Activated naive CD8-positive, alpha-beta T cell treated with anti-CD3 and anti-CD28 coated beads for 36 hours (primary cell): ENCODE results near the gene NSA2. TPM values are rescaled to one million over a fixed set of nuclear protein-coding genes. Genes with fewer than 3 reads are reported as not detected.
A peak's percentile ranks its signal among the peaks of the same experiment; 100 is the strongest.
"Not testable (repeated sequence)": the region's sequence is repeated elsewhere in the genome, so short reads cannot be mapped to it uniquely, and the experiment has no call there.

Experiments used
- DNase-seq: peaks from one replicate; pipeline ENCODE4 v3.0.0; 2021
- H3K27ac Mint-ChIP-seq: one replicate; pipeline ENCODE4 v1.8.0; 2022; ENCODE audit warnings: mild to moderate bottlenecking, moderate library complexity, mixed read lengths
- H3K27me3 Mint-ChIP-seq: one replicate; pipeline ENCODE4 v1.8.0; 2022; ENCODE audit warnings: mild to moderate bottlenecking, mixed read lengths
- H3K36me3 Mint-ChIP-seq: one replicate; pipeline ENCODE4 v1.8.0; 2021; ENCODE audit warnings: mild to moderate bottlenecking, mixed read lengths
- H3K4me1 Mint-ChIP-seq: one replicate; pipeline ENCODE4 v1.8.0; 2021; ENCODE audit warnings: mixed read lengths
- H3K4me3 Mint-ChIP-seq: one replicate; pipeline ENCODE4 v1.8.0; 2022; ENCODE audit warnings: mild to moderate bottlenecking, moderate library complexity, mixed read lengths
- H3K9me3 Mint-ChIP-seq: one replicate; pipeline ENCODE4 v1.8.0; 2022; ENCODE audit warnings: mixed read lengths
- total RNA-seq, 2 experiments: library from RNA; stranded (reverse); gene quantifications; one replicate each; pipeline ENCODE4 v1.2.3, GENCODE V29; 2021

The NSA2 gene
- total RNA-seq: 100 to 1,000 TPM; 173 to 193 TPM

- H3K27me3 Mint-ChIP-seq: no peaks in the 10 kb centered on the region
- H3K4me1 Mint-ChIP-seq: peaks cover 29% of the 10 kb centered on the region
- peak; percentile 91 for DNase-seq
- no peaks in the 10 kb centered on the region for H3K9me3 Mint-ChIP-seq
- H3K36me3 Mint-ChIP-seq: peaks cover 14% of the 10 kb centered on the region
- peak within 1 kb of the TSS; percentile 98 for H3K27ac Mint-ChIP-seq
- peak within 1 kb of the TSS; percentile 99 for H3K4me3 Mint-ChIP-seq
These were observed at the start of gene NSA2, which contains the start of gene GFM2 for GRCh38 chr5:74766849-74767578. NSA2 (plus strand) TSS chr5:74767249; CDS start chr5:74767361, 112 bp downstream. GFM2 (minus strand) TSS chr5:74767117; CDS start chr5:74763742, 3,375 bp downstream.

- H3K27ac Mint-ChIP-seq: no peak overlapping the region
These were observed 49.5 kb upstream of the NSA2 start for GRCh38 chr5:74717596-74717995.

GRCh38 chr5:74722271-74722670 lies 44.8 kb upstream of the NSA2 start:
- Mint-ChIP-seq H3K9me3 (no peaks in the 10 kb centered on the region), H3K4me3 (no peak overlapping the region), H3K27me3 (no peaks in the 10 kb centered on the region), H3K27ac (no peak overlapping the region), H3K36me3 (peaks cover 36% of the 10 kb centered on the region), H3K4me1 (peaks cover 2% of the 10 kb centered on the region)
- no peak for DNase-seq

More at GRCh38 chr5:74717596-74717995, 49.5 kb upstream of the NSA2 start:
- Mint-ChIP-seq H3K27me3 (no peaks in the 10 kb centered on the region), H3K36me3 (peaks cover 26% of the 10 kb centered on the region), H3K4me1 (peaks cover 2% of the 10 kb centered on the region), H3K4me3 (no peak overlapping the region), H3K9me3 (no peaks in the 10 kb centered on the region)
- no peak for DNase-seq

- Mint-ChIP-seq H3K27me3 (no peaks in the 10 kb centered on the region), H3K9me3 (no peaks in the 10 kb centered on the region), H3K36me3 (peaks cover 31% of the 10 kb centered on the region), H3K27ac (no peak overlapping the region), H3K4me1 (no peaks in the 10 kb centered on the region), H3K4me3 (no peak overlapping the region)
- DNase-seq: no peak
These were observed 41.7 kb upstream of the NSA2 start for GRCh38 chr5:74725331-74725730.

GRCh38 chr5:74736759-74737158 lies 30.3 kb upstream of the NSA2 start:
- Mint-ChIP-seq H3K4me1 (no peaks in the 10 kb centered on the region), H3K4me3 (no peak overlapping the region), H3K36me3 (peaks cover 6% of the 10 kb centered on the region), H3K27ac (no peak overlapping the region), H3K9me3 (no peaks in the 10 kb centered on the region), H3K27me3 (no peaks in the 10 kb centered on the region)
- no peak for DNase-seq

- Mint-ChIP-seq H3K36me3 (peaks cover 7% of the 10 kb centered on the region), H3K4me3 (no peak overlapping the region), H3K4me1 (no peaks in the 10 kb centered on the region), H3K27ac (no peak overlapping the region), H3K27me3 (no peaks in the 10 kb centered on the region), H3K9me3 (no peaks in the 10 kb centered on the region)
- DNase-seq: no peak
These were observed 28.6 kb upstream of the NSA2 start for GRCh38 chr5:74738406-74738805.

- not testable (repeated sequence) for H3K4me1 Mint-ChIP-seq, DNase-seq, H3K4me3 Mint-ChIP-seq, H3K27ac Mint-ChIP-seq, H3K27me3 Mint-ChIP-seq, H3K9me3 Mint-ChIP-seq
- H3K36me3 Mint-ChIP-seq: peaks cover 20% of the 10 kb centered on the region
These were observed 18.3 kb upstream of the NSA2 start for GRCh38 chr5:74748742-74749141.

- no peak overlapping the region for H3K27ac Mint-ChIP-seq
- no peak for DNase-seq
- H3K4me1 Mint-ChIP-seq: peaks cover 32% of the 10 kb centered on the region
- H3K27me3 Mint-ChIP-seq: no peaks in the 10 kb centered on the region
- H3K4me3 Mint-ChIP-seq: no peak overlapping the region
- H3K9me3 Mint-ChIP-seq: peaks cover 5% of the 10 kb centered on the region
- peaks cover 21% of the 10 kb centered on the region for H3K36me3 Mint-ChIP-seq
These were observed 5.8 kb upstream of the NSA2 start for GRCh38 chr5:74761241-74761640.

- Mint-ChIP-seq H3K4me1 (peaks cover 32% of the 10 kb centered on the region), H3K36me3 (peaks cover 13% of the 10 kb centered on the region), H3K9me3 (no peaks in the 10 kb centered on the region), H3K27me3 (no peaks in the 10 kb centered on the region), H3K27ac (no peak overlapping the region), H3K4me3 (no peak overlapping the region)
- no peak for DNase-seq
These were observed 4.5 kb upstream of the NSA2 start for GRCh38 chr5:74762599-74762998.

GRCh38 chr5:74763504-74763903 lies 3.5 kb upstream of the NSA2 start:
- DNase-seq: no peak
- H3K9me3 Mint-ChIP-seq: no peaks in the 10 kb centered on the region
- no peaks in the 10 kb centered on the region for H3K27me3 Mint-ChIP-seq
- peaks cover 35% of the 10 kb centered on the region for H3K4me1 Mint-ChIP-seq
- H3K27ac Mint-ChIP-seq: no peak overlapping the region
- no peak overlapping the region for H3K4me3 Mint-ChIP-seq
- H3K36me3 Mint-ChIP-seq: peaks cover 9% of the 10 kb centered on the region

GRCh38 chr5:74765201-74765600 lies 1.8 kb upstream of the NSA2 start:
- Mint-ChIP-seq H3K4me1 (peaks cover 39% of the 10 kb centered on the region), H3K27ac (no peak overlapping the region), H3K4me3 (peak overlapping the region; percentile 99), H3K9me3 (no peaks in the 10 kb centered on the region), H3K36me3 (peaks cover 10% of the 10 kb centered on the region), H3K27me3 (no peaks in the 10 kb centered on the region)
- DNase-seq: no peak

GRCh38 chr5:74765929-74766328 lies 1.1 kb upstream of the NSA2 start:
- Mint-ChIP-seq H3K9me3 (no peaks in the 10 kb centered on the region), H3K36me3 (peaks cover 13% of the 10 kb centered on the region), H3K27ac (no peak overlapping the region), H3K4me1 (peaks cover 39% of the 10 kb centered on the region), H3K4me3 (peak overlapping the region; percentile 99), H3K27me3 (no peaks in the 10 kb centered on the region)
- DNase-seq: no peak

- peak overlapping the region; percentile 99 for H3K4me3 Mint-ChIP-seq
- no peaks in the 10 kb centered on the region for H3K9me3 Mint-ChIP-seq
- no peaks in the 10 kb centered on the region for H3K27me3 Mint-ChIP-seq
- H3K4me1 Mint-ChIP-seq: peaks cover 35% of the 10 kb centered on the region
- H3K36me3 Mint-ChIP-seq: peaks cover 13% of the 10 kb centered on the region
- peak overlapping the region; percentile 98 for H3K27ac Mint-ChIP-seq
- no peak for DNase-seq
These were observed 616 bp upstream of the NSA2 start for GRCh38 chr5:74766418-74766848.

GRCh38 chr5:74767579-74767913 lies 497 bp downstream of the NSA2 start:
- H3K27ac Mint-ChIP-seq: peak overlapping the region; percentile 98
- H3K4me3 Mint-ChIP-seq: peak overlapping the region; percentile 99
- H3K36me3 Mint-ChIP-seq: peaks cover 15% of the 10 kb centered on the region
- no peaks in the 10 kb centered on the region for H3K27me3 Mint-ChIP-seq
- peak; percentile 5 for DNase-seq
- H3K4me1 Mint-ChIP-seq: peaks cover 27% of the 10 kb centered on the region
- H3K9me3 Mint-ChIP-seq: no peaks in the 10 kb centered on the region

- H3K27ac Mint-ChIP-seq: peak overlapping the region; percentile 48
- peaks cover 25% of the 10 kb centered on the region for H3K36me3 Mint-ChIP-seq
- H3K4me1 Mint-ChIP-seq: peaks cover 8% of the 10 kb centered on the region
- no peaks in the 10 kb centered on the region for H3K27me3 Mint-ChIP-seq
- DNase-seq: no peak
- no peaks in the 10 kb centered on the region for H3K9me3 Mint-ChIP-seq
- H3K4me3 Mint-ChIP-seq: no peak overlapping the region
These were observed 5.3 kb downstream of the NSA2 start for GRCh38 chr5:74772359-74772758.

GRCh38 chr5:74778609-74779008 lies 11.6 kb downstream of the NSA2 start:
- Mint-ChIP-seq H3K4me3 (no peak overlapping the region), H3K4me1 (no peaks in the 10 kb centered on the region), H3K36me3 (peaks cover 6% of the 10 kb centered on the region), H3K27ac (no peak overlapping the region), H3K27me3 (no peaks in the 10 kb centered on the region), H3K9me3 (no peaks in the 10 kb centered on the region)
- no peak for DNase-seq
